HepG2 (cell line): ENCODE data around the gene CCDC192. TPM values are rescaled to one million over a fixed set of nuclear protein-coding genes. Genes with fewer than 3 reads are reported as not detected.

Source experiments
- ATAC-seq: fragments of 200-7000 bp; cut with Tn5 transposase; 3 replicates; pipeline ENCODE4 v1.9.1; 2020; ENCODE audit warnings: mild to moderate bottlenecking, moderate library complexity
- BruUV-seq: library from RNA; stranded (reverse); fragments of 400-500 nt; replicated peaks from 2 replicates; lab custom pipeline; 2021; lab: Mats Ljungman, UMichigan
- CTCF ChIA-PET: fragments of 300-600 bp; formaldehyde crosslinking; extraction: SDS; loops from one replicate; lab custom pipeline; 2021; ENCODE audit warnings: low total read pairs, inconsistent platforms, low intra/inter-chr PET ratio; lab: Yijun Ruan, JAX
- POLR2A ChIA-PET: fragments of 350-600 bp; sonication (Branson Sonifier 250); formaldehyde crosslinking; loops from one replicate; lab custom pipeline; 2020; ENCODE audit warnings: antibody characterized with exemption, inconsistent platforms; lab: Yijun Ruan, JAX
- DNase-seq: peaks from one replicate; pipeline ENCODE4 v3.0.0-alpha.2; 2015; ENCODE audit warnings: low spot score
- FAIRE-seq: peaks from 3 replicates; lab custom pipeline; 2011; peaks lifted over from hg19 to GRCh38; lab: Jason Lieb, UNC
- H2AFZ ChIP-seq: one replicate; pipeline ENCODE4 v1.6.1; 2011; ENCODE audit warnings: low read length, inconsistent platforms
- H3K27ac ChIP-seq: fragments of 300-600 bp; 3 replicates; pipeline ENCODE4 v1.8.0; 2011; ENCODE audit warnings: mixed run types, mild to moderate bottlenecking, mixed read lengths, low read length, inconsistent platforms; ENCODE audit not compliant: insufficient read depth; ENCODE audit errors: extremely low read length
- H3K27me3 ChIP-seq, 2 experiments: fragments of 200-600 bp in 1 of 2; 2 replicates in 1 of 2; 3 replicates in 1 of 2; pipeline versions ENCODE4 v1.6.0 to v1.8.0; 2011; ENCODE audit warnings: low read length in 2 of 2, mild to moderate bottlenecking in 2 of 2, moderate library complexity in 2 of 2, inconsistent platforms in 1 of 2; ENCODE audit not compliant: insufficient read depth in 2 of 2, control insufficient read depth in 1 of 2
- H3K36me3 ChIP-seq, 2 experiments: fragments of 200-600 bp in 1 of 2; replicated peaks in 1 of 2; 2 replicates in 1 of 2; 3 replicates in 1 of 2; pipeline versions ENCODE4 v1.5.1 to v1.8.0; 2011; ENCODE audit warnings: low read length in 2 of 2, inconsistent platforms in 1 of 2; ENCODE audit not compliant: insufficient read depth in 2 of 2, control insufficient read depth in 1 of 2
- H3K4me1 ChIP-seq: 2 replicates; pipeline ENCODE4 v1.5.1; 2012; ENCODE audit warnings: low read length, inconsistent platforms; ENCODE audit not compliant: insufficient read depth
- H3K4me2 ChIP-seq: 2 replicates; pipeline ENCODE4 v1.6.0; 2011; ENCODE audit warnings: low read depth, low read length, inconsistent platforms
- H3K4me3 ChIP-seq, 3 experiments: fragments of 200-600 bp in 1 of 3; sonication (generic), shearing (Covaris generic) in 1 of 3; replicated peaks in 1 of 3; 2 replicates each; pipeline ENCODE4 v1.5.1; 2011 to 2016; ENCODE audit warnings: low read length in 3 of 3, inconsistent platforms in 2 of 3, low read depth in 2 of 3, mild to moderate bottlenecking in 2 of 3, control low read depth in 1 of 3, mixed read lengths in 1 of 3; ENCODE audit not compliant: insufficient read depth in 1 of 3
- H3K79me2 ChIP-seq: one replicate; pipeline ENCODE4 v1.6.1; 2011; ENCODE audit warnings: low read length, inconsistent platforms; ENCODE audit not compliant: insufficient read depth
- H3K9ac ChIP-seq: 2 replicates; pipeline ENCODE4 v1.6.0; 2011; ENCODE audit warnings: mild to moderate bottlenecking, low read depth, low read length, inconsistent platforms; ENCODE audit not compliant: insufficient read depth
- H3K9me3 ChIP-seq: 2 replicates; pipeline ENCODE4 v1.5.1; 2012; ENCODE audit warnings: mild to moderate bottlenecking, low read length
- H4K20me1 ChIP-seq: 2 replicates; pipeline ENCODE4 v1.6.0; 2011; ENCODE audit warnings: inconsistent platforms, mild to moderate bottlenecking, low read length, moderate library complexity; ENCODE audit not compliant: insufficient read depth
- EZH2 ChIP-seq: conservative IDR thresholded peaks from 2 replicates; pipeline ENCODE4 v1.6.1; 2012; ENCODE audit warnings: mild to moderate bottlenecking, low read depth, low read length, moderate library complexity
- NCOA1 ChIP-seq: sonication (generic); formaldehyde crosslinking; IDR thresholded peaks from 2 replicates; pipeline ENCODE4 v1.9.0; 2021; ENCODE audit warnings: missing genetic modification reagents
- RBAK ChIP-seq: sonication (generic); formaldehyde crosslinking; IDR thresholded peaks from 2 replicates; pipeline ENCODE4 v1.5.1; 2020; ENCODE audit warnings: mild to moderate bottlenecking, missing genetic modification reagents
- SAP130 ChIP-seq: IDR thresholded peaks from 2 replicates; pipeline ENCODE4 v1.6.1; 2016; ENCODE audit warnings: low read depth
- SSRP1 ChIP-seq: IDR thresholded peaks from 2 replicates; pipeline ENCODE4 v1.6.1; 2016; ENCODE audit warnings: control low read depth
- ZC3H13 ChIP-seq: sonication (generic); formaldehyde crosslinking; IDR thresholded peaks from 2 replicates; pipeline ENCODE4 v1.8.1; 2023; ENCODE audit warnings: mild to moderate bottlenecking, missing genetic modification reagents, moderate library complexity
- ZNF337 ChIP-seq: sonication (generic); formaldehyde crosslinking; IDR thresholded peaks from 2 replicates; pipeline ENCODE4 v1.5.1; 2020; ENCODE audit warnings: missing genetic modification reagents, low read depth, mild to moderate bottlenecking, borderline replicate concordance
- ZNF724P ChIP-seq: sonication (generic); formaldehyde crosslinking; IDR thresholded peaks from 2 replicates; pipeline ENCODE4 v1.8.0; 2022; ENCODE audit warnings: missing genetic modification reagents, borderline replicate concordance
- ZNF75D ChIP-seq: sonication (generic); formaldehyde crosslinking; IDR thresholded peaks from 2 replicates; pipeline ENCODE4 v1.8.1; 2023; ENCODE audit warnings: missing genetic modification reagents, mild to moderate bottlenecking, borderline replicate concordance
- WGBS: methylation state at CpG from one replicate; pipeline ENCODE4 v1.1.6; 2017; ENCODE audit warnings: low lambda C conversion rate; 5-methylcytosine and 5-hydroxymethylcytosine counted together
- in situ Hi-C: cut with HindIII; loops from 2 replicates; pipeline ENCODE4 v1.10.0; 2017; ENCODE audit warnings: low pct_unique_long_range_greater_than_20kb; ENCODE audit not compliant: extremely low pct_ligation_motif_present
- intact Hi-C: fragments of 100-400 bp; cut with micrococcal nuclease; formaldehyde crosslinking; loops from one replicate; pipeline ENCODE4 v1.10.0; 2022; ENCODE audit not compliant: unreplicated experiment
- polyA plus RNA-seq, 8 experiments: library from polyadenylated mRNA; depleted of rRNA in 3 of 8; stranded (reverse) in 7 of 8; unstranded in 1 of 8; fragments of >200 nt; fragmentation: Illumina TruSeq in 4 of 8; extraction: Trizol in 4 of 8; gene quantifications; 2 replicates each; pipeline versions ENCODE4 v1.2.1 to v1.2.3, GENCODE V29; 2011 to 2016; ENCODE audit warnings: low read depth in 4 of 8, missing spikeins in 1 of 8, mixed read lengths in 1 of 8; ENCODE audit not compliant: insufficient read depth in 1 of 8
- total RNA-seq, 5 experiments: library from RNA; depleted of rRNA; stranded (reverse); fragments of >200 nt; fragmentation: Illumina TruSeq; extraction: Trizol; gene quantifications; 2 replicates each; pipeline ENCODE4 v1.2.3, GENCODE V29; 2016; ENCODE audit warnings: low read depth in 1 of 5
- TF ChIP-seq, protein P1 (sequence below): sonication (generic); formaldehyde crosslinking; IDR thresholded peaks from 2 replicates; pipeline ENCODE4 v1.9.0; 2021; ENCODE audit warnings: missing genetic modification reagents, mild to moderate bottlenecking, borderline replicate concordance
- TF ChIP-seq, protein P2 (sequence below), 2 experiments: sonication (generic) in 1 of 2; formaldehyde crosslinking in 1 of 2; IDR thresholded peaks; 2 replicates each; pipeline versions ENCODE4 v1.6.1 to v1.9.0; 2014 to 2022; ENCODE audit warnings: antibody characterized with exemption in 1 of 2, borderline replicate concordance in 1 of 2, inconsistent platforms in 1 of 2, low read depth in 1 of 2, missing genetic modification reagents in 1 of 2
- TF ChIP-seq, protein P3 (sequence below): sonication (generic); formaldehyde crosslinking; IDR thresholded peaks from 2 replicates; pipeline ENCODE4 v1.5.1; 2020; ENCODE audit warnings: missing genetic modification reagents, mild to moderate bottlenecking, borderline replicate concordance
- TF ChIP-seq, protein P4 (sequence below): sonication (generic); formaldehyde crosslinking; IDR thresholded peaks from 2 replicates; pipeline ENCODE4 v1.8.1; 2023; ENCODE audit warnings: mild to moderate bottlenecking, moderate library complexity, missing genetic modification reagents

CCDC192 gene
- total and polyA plus RNA-seq, 2 of the 13 experiments (the other 11 are each of a cell fraction or from before 2014, with no cell fraction given): not detected

DNA sequence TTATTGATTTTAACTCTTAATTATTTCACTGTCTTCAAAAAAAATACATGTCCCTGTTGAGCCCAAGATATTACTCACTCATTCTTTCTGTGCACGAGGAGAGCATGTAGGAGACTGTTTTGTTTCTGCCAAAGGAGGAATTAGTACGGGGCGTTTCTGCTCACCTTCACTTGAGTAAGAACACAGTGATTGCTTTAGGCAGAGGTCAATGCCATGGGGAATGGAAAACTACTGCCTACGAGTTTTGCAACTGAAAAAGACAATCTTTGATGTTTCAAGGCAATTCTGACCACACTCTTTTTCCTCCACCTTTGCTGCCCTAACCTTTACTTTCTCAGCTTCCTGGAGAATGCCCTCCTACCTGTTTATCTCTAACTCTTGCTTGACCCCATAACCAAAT lies 109.4 kb downstream of the CCDC192 start:
- no peak overlapping the region for H3K4me3 ChIP-seq
- FAIRE-seq: no peak
- 1% methylated on average over 4 of the region's 4 CpGs for WGBS
- H3K4me2 ChIP-seq: no peak overlapping the region
- H4K20me1 ChIP-seq: no peaks in the 10 kb centered on the region
- intact Hi-C loops: no loop called here
- no peaks in the 10 kb centered on the region for H3K4me1 ChIP-seq
- ChIA-PET POLR2A (no interaction called here), CTCF (no interaction called here)
- no peaks in the 10 kb centered on the region; a peak in 1 of 5 replicates for H3K27me3 ChIP-seq
- no peak for DNase-seq
- in situ Hi-C loops: no loop called here
- H3K79me2 ChIP-seq: no peaks in the 10 kb centered on the region
- ATAC-seq: no peak
- no peak overlapping the region for H3K27ac ChIP-seq
- no peaks in the 10 kb centered on the region for H3K36me3 ChIP-seq
- no peak overlapping the region for H3K9ac ChIP-seq
- no peaks in the 10 kb centered on the region for H3K9me3 ChIP-seq
- BruUV-seq: no TSS peak
- no peak overlapping the region for H2AFZ ChIP-seq
- TF ChIP-seq ZC3H13 (CRISPR knock-in tag) (no peak), NCOA1 (CRISPR knock-in tag) (no peak), ZNF337 (no peak), SAP130 (CRISPR knock-in tag) (no peak), RBAK (CRISPR knock-in tag) (no peak), SSRP1 (no peak), EZH2 (no peak), ZNF724P (CRISPR knock-in tag) (no peak), ZNF75D (CRISPR knock-in tag) (no peak)
- TF ChIP-seq, protein P1, sequence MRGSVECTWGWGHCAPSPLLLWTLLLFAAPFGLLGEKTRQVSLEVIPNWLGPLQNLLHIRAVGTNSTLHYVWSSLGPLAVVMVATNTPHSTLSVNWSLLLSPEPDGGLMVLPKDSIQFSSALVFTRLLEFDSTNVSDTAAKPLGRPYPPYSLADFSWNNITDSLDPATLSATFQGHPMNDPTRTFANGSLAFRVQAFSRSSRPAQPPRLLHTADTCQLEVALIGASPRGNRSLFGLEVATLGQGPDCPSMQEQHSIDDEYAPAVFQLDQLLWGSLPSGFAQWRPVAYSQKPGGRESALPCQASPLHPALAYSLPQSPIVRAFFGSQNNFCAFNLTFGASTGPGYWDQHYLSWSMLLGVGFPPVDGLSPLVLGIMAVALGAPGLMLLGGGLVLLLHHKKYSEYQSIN (CRISPR knock-in tag): no peak
- TF ChIP-seq, protein P2, sequence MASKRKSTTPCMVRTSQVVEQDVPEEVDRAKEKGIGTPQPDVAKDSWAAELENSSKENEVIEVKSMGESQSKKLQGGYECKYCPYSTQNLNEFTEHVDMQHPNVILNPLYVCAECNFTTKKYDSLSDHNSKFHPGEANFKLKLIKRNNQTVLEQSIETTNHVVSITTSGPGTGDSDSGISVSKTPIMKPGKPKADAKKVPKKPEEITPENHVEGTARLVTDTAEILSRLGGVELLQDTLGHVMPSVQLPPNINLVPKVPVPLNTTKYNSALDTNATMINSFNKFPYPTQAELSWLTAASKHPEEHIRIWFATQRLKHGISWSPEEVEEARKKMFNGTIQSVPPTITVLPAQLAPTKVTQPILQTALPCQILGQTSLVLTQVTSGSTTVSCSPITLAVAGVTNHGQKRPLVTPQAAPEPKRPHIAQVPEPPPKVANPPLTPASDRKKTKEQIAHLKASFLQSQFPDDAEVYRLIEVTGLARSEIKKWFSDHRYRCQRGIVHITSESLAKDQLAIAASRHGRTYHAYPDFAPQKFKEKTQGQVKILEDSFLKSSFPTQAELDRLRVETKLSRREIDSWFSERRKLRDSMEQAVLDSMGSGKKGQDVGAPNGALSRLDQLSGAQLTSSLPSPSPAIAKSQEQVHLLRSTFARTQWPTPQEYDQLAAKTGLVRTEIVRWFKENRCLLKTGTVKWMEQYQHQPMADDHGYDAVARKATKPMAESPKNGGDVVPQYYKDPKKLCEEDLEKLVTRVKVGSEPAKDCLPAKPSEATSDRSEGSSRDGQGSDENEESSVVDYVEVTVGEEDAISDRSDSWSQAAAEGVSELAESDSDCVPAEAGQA (IDR thresholded peaks at IDR 0.05; ENCODE audit: low read depth): no peak
- TF ChIP-seq, protein P2 (CRISPR knock-in tag; IDR thresholded peaks at IDR 0.05; ENCODE audit: borderline replicate concordance): no peak
- TF ChIP-seq, protein P3, sequence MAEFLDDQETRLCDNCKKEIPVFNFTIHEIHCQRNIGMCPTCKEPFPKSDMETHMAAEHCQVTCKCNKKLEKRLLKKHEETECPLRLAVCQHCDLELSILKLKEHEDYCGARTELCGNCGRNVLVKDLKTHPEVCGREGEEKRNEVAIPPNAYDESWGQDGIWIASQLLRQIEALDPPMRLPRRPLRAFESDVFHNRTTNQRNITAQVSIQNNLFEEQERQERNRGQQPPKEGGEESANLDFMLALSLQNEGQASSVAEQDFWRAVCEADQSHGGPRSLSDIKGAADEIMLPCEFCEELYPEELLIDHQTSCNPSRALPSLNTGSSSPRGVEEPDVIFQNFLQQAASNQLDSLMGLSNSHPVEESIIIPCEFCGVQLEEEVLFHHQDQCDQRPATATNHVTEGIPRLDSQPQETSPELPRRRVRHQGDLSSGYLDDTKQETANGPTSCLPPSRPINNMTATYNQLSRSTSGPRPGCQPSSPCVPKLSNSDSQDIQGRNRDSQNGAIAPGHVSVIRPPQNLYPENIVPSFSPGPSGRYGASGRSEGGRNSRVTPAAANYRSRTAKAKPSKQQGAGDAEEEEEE (CRISPR knock-in tag): no peak
- TF ChIP-seq, protein P4, sequence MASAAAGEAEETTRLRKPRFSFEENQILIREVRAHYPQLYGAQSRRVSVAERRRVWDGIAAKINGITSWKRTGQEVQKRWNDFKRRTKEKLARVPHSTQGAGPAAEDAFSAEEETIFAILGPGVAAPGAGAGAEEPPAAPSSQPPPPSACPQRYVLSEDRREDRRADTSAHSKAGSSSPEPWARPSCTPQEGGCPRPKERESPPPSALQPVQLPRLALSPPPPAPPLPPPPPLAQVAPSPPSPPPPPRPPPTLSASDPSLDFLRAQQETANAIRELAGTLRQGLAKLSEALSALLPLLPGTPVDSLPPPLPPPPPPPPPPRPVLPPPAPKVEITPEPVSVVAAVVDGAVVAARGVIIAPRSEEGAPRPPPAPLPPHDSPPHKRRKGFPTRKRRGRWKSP (CRISPR knock-in tag): no peak
